HG03039 (cell line): ENCODE results near the gene RNASE11.
"Not testable (repeated sequence)": the region's sequence is repeated elsewhere in the genome, so short reads cannot be mapped to it uniquely, and the experiment has no call there.

Experiments
- ATAC-seq: cut with Tn5 transposase; IDR thresholded peaks from one replicate; pipeline ENCODE4 v1.9.1; 2021; ENCODE audit warnings: mild to moderate bottlenecking, moderate library complexity; ENCODE audit not compliant: unreplicated experiment

The RNASE11 gene

GRCh38 chr14:20583142-20583541, 4.7 kb downstream of the RNASE11 start:
- ATAC-seq = no peak

- ATAC-seq = no peak
Observed at GRCh38 chr14:20580242-20580641, 7.6 kb downstream of the RNASE11 start.

DNA sequence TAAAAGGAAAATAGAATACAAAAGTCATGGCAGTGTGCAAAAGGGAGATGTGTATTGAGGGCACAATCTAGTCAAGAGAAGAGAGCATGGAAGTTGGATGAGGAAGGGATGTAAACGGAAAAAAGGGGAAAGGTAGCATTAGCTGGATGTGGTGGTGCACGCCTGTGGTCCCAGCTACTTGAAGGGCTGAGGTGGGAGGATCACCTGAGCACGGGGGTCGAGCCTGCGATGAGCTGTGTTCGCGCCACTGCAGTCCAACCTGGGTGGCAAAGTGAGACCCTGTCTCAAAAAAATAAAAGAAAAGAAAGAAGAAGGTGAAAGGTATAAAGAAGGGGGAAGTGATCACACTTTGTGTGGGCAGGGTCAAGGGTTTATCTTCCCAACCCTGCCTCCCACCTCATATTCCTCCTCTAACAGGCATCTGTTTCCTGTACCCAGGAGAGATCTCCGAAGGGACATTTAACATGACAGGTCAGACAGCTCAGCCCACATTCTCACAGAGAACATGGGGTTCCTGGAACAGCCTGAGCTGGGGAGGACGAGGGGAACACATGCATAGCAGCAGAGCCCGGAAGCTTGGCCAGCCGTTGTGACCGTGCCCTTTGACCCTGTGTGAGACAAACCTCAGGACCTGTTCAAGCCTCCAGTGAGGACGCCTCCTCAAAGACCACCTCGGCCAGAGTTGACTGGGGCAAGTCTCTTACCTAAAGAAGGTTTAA, 8.9 kb downstream of the RNASE11 start:
- ATAC-seq = no peak

DNA sequence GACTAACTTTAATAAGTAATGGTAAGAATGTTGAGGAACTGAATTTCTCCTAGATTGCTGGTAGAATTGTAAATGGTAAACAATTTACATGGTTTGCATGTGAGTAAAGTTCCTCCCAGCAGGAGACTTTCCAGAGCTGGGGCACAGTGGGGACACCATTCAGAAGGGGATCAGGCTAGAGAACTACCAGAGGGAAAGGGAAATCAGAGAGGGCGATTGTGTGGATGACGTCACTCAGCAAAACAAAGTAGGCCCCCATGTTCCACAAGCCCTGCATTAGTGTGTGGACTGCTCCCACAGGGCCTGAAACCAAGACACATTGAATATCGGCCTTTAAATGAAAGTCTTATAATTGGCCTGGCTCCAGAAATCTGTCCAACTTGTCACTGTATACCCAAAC, 9.5 kb downstream of the RNASE11 start:
- no peak for ATAC-seq

- not testable (repeated sequence) for ATAC-seq
Observed at GRCh38 chr14:20572382-20572990, 15.3 kb downstream of the RNASE11 start.

- ATAC-seq = not testable (repeated sequence)
Observed at GRCh38 chr14:20570720-20571119, 17.1 kb downstream of the RNASE11 start.

- ATAC-seq = not testable (repeated sequence)
Observed at GRCh38 chr14:20569865-20570264, 17.9 kb downstream of the RNASE11 start.

GRCh38 chr14:20569066-20569465, 18.7 kb downstream of the RNASE11 start:
- ATAC-seq = no peak

- no peak for ATAC-seq
Observed at GRCh38 chr14:20568393-20568792, 19.4 kb downstream of the RNASE11 start.

DNA sequence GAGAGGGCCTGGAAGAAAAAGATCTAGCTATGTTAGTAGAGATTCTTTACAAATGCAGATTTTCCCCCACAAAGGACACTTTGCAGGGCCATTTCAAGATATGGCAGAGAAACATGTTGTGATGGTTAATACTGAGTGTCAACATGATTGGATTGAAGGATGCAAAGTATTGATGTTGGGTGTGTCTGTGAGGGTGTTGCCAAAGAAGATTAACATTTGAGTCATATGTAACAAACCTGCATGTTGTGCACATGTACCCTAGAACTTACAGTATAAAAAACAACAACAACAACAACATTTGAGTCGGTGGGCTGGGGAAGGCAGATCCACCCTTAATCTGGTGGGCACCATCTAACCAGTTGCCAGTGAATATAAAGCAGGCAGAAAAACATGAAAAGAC, 20.6 kb downstream of the RNASE11 start:
- ATAC-seq = not testable (repeated sequence)

DNA sequence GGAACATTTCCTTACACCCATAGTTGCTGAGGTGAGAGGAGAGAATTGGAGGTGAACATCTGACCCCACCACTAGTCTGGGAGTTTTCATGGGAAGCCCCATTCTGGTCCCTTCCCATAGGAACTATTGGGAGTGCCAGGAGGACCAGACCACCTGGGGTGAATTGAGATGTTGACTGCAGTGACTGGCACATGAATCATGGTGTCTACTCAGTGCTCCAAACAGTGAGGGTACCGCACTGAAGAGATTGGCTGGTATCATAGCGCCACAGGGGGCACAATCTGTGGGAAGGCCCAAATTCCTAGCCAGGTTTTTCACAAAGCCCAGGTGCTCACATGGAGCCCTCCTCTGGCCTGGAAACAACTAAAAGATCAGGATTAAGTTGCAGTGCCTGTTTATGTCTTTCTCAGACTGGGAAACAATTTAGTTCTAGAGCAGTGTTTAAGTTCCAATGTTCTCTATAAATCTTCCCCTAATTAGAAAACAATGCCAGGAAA, 23.3 kb downstream of the RNASE11 start:
- ATAC-seq = no peak

DNA sequence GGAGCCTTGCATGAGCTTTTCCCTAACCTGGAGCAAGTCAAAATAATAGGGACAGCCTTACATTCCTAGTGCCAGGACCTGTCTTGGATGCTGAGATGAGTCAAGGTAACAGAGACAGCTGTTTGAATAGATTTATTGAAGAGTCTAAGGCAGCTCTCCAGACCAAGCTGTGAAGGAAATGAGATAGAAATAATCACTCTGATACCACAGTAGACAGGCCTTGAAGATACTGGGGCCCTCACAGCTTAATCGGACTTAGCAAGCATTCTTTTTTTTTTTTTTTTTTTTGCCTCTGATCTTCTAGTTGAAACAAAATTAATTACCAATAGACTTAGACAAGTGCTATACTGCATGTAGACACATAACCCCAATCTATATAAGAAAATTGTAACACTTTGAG, 23.8 kb downstream of the RNASE11 start:
- ATAC-seq = no peak

- ATAC-seq = no peak
Observed at GRCh38 chr14:20560961-20561360, 26.8 kb downstream of the RNASE11 start, which contains the start of gene RNASE9. TSS of gene RNASE9 (minus strand) at chr14:20561047.

DNA sequence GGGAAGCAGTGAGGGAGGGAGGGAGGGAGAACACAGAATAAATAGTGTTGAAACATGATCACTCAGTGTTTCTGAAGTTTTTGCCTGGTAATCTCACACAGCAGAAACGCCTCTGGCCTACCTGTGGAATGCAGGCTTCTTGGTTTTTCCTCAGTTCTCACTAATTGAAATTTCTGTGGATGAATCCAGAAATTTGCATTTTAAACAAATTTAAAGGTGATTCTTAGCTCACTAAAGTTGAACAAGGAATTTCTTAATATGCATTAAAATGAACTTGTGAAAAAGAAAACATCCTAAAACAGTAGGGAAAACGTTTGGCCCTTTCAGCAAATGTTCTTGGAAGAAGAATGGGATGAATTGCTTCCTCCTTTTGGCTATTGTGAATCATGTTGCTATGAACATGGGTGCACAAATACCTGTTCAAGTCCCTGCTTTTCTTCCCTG, 28.3 kb downstream of the RNASE11 start:
- no peak for ATAC-seq

- ATAC-seq = no peak
Observed at GRCh38 chr14:20557212-20557542, 30.6 kb downstream of the RNASE11 start.

DNA sequence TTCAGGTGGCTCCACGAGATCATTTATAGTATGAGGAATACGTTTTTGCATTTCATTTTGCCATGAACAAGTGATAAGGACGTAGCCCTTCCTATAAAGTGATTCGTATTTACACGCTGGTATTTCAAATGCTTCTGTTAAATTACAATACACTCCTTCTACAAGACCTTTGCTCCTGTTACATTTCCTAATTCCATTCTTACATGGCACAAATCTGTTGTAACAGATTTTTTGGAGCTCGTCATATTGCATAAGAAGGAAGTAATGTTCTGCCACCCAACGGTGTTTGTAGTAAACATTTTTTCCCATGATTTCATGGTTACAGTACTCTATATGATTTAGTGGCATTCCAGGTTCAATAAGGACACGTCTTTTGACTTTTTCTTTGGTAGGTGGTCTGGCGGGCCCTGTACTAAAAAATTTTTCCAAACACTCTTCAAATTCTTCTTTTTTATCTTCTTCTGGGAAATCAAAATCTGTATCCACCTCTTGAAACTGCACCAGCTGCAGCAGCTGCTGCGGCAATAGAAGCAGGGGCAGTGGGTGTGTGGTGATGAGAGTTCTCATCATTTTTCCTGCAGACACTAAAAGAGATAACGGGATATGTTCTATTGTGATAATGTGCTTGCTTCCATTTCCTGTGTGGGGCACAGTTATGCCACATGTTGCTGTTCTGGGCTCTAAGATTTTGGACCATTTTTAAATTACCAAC, 31.1 kb downstream of the RNASE11 start:
- no peak for ATAC-seq

GRCh38 chr14:20555845-20556244, 32.0 kb downstream of the RNASE11 start:
- no peak for ATAC-seq

DNA sequence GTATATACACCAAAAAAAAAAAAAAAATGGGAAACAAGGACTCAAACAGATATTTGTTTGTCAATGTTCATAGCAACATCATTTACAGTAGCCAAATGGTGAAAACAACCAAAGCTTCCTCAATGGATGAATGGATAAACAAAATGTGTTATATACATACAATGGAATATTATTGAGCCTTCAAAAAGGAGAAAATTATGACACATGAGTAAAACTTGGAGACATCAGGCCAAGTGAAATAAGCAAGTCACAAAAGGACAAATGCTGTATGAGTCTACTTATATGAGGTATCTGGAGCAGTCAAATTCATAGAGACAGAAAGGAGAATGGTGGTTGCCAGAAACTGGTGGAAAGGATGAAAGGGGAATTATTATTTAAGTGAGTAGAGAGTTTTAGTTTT, 34.8 kb downstream of the RNASE11 start:
- no peak for ATAC-seq

- no peak for ATAC-seq
Observed at GRCh38 chr14:20551606-20552005, 36.2 kb downstream of the RNASE11 start.

GRCh38 chr14:20550926-20551325, 36.9 kb downstream of the RNASE11 start:
- ATAC-seq = no peak

- ATAC-seq = no peak
Observed at GRCh38 chr14:20548414-20549158, 39.2 kb downstream of the RNASE11 start.
